PC-9 (cell line): ENCODE results near the gene CDKN2B-AS1. TPM values are rescaled to one million over a fixed set of nuclear protein-coding genes. Genes with fewer than 3 reads are reported as not detected.

Experiments used
- BruUV-seq: library from RNA; stranded (reverse); fragments of 400-500 nt; replicated peaks from 2 replicates; lab custom pipeline; 2021; lab: Mats Ljungman, UMichigan
- CTCF ChIA-PET: fragments of 300-600 bp; sonication (Branson Sonifier 250); formaldehyde crosslinking; loops from one replicate; lab custom pipeline; 2022; ENCODE audit warnings: antibody characterized with exemption; lab: Charles Lee
- POLR2A ChIA-PET: fragments of 300-600 bp; sonication (Branson Sonifier 250); formaldehyde crosslinking; loops from one replicate; lab custom pipeline; 2022; ENCODE audit warnings: antibody characterized with exemption; ENCODE audit not compliant: unreplicated experiment; lab: Charles Lee
- DNase-seq, 2 experiments: peaks; one replicate each; pipeline versions ENCODE4 v3.0.0 to v3.0.0-alpha.2; 2015 to 2022; ENCODE audit warnings: mixed read lengths in 1 of 2
- H2AFZ ChIP-seq: fragments of 200-600 bp; sonication (generic); 2 replicates; pipeline ENCODE4 v1.8.1; 2017; ENCODE audit warnings: antibody characterized with exemption
- H3F3A ChIP-seq: fragments of 200-600 bp; sonication (generic); 2 replicates; pipeline ENCODE4 v1.8.1; 2017; ENCODE audit warnings: antibody characterized with exemption, mild to moderate bottlenecking, low read depth; ENCODE audit not compliant: insufficient read depth
- H3K27ac ChIP-seq: fragments of 200-600 bp; sonication (generic); 2 replicates; pipeline ENCODE4 v1.6.1; 2016; ENCODE audit warnings: mixed run types
- H3K27me3 ChIP-seq: fragments of 200-600 bp; sonication (generic); 2 replicates; pipeline ENCODE4 v1.6.1; 2016; ENCODE audit warnings: low read depth, mixed run types; ENCODE audit not compliant: insufficient read depth
- H3K36me3 ChIP-seq: fragments of 200-600 bp; sonication (generic); 2 replicates; pipeline ENCODE4 v1.6.1; 2016; ENCODE audit warnings: low read depth, mixed run types
- H3K4me1 ChIP-seq: fragments of 200-600 bp; sonication (generic); replicated peaks from 2 replicates; pipeline ENCODE4 v1.6.1; 2016; ENCODE audit warnings: mixed run types; ENCODE audit not compliant: insufficient read depth
- H3K4me2 ChIP-seq: fragments of 200-600 bp; sonication (generic); 2 replicates; pipeline ENCODE4 v1.6.1; 2017; ENCODE audit warnings: mixed run types
- H3K4me3 ChIP-seq: fragments of 200-600 bp; sonication (generic); 2 replicates; pipeline ENCODE4 v1.6.1; 2016; ENCODE audit warnings: mixed run types
- H3K79me2 ChIP-seq: fragments of 200-600 bp; sonication (generic); 2 replicates; pipeline ENCODE4 v1.6.1; 2017; ENCODE audit warnings: low read depth, mixed run types
- H3K9me2 ChIP-seq: fragments of 200-600 bp; sonication (generic); 2 replicates; pipeline ENCODE4 v1.8.1; 2017; ENCODE audit warnings: mild to moderate bottlenecking; ENCODE audit not compliant: insufficient read depth
- H3K9me3 ChIP-seq: fragments of 200-600 bp; sonication (generic); 2 replicates; pipeline ENCODE4 v1.8.1; 2016; ENCODE audit warnings: low read depth; ENCODE audit not compliant: insufficient read depth
- H4K20me1 ChIP-seq: fragments of 200-600 bp; sonication (generic); 2 replicates; pipeline ENCODE4 v1.8.1; 2017; ENCODE audit not compliant: insufficient read depth
- CTCF ChIP-seq: fragments of 200-600 bp; sonication (generic); conservative IDR thresholded peaks from 2 replicates; pipeline ENCODE4 v1.6.1; 2017; ENCODE audit warnings: mixed run types, antibody characterized with exemption, mild to moderate bottlenecking, moderate library complexity
- EZH2 ChIP-seq: fragments of 200-600 bp; sonication (generic); IDR thresholded peaks from 2 replicates; pipeline ENCODE4 v1.8.0; 2017; ENCODE audit warnings: antibody characterized with exemption, low read depth
- intact Hi-C: fragments of 100-400 bp; cut with micrococcal nuclease; formaldehyde crosslinking; loops from one replicate; pipeline ENCODE4 v1.10.0; 2022; ENCODE audit not compliant: unreplicated experiment
- total RNA-seq: library from RNA; stranded (reverse); gene quantifications from 2 replicates; pipeline ENCODE4 v1.2.3, GENCODE V29; 2021

CDKN2B-AS1 gene
- total RNA-seq, 1 experiment from 2014 or later: 11.6 TPM

GRCh38 chr9:22047596-22047995, 53.0 kb downstream of the CDKN2B-AS1 start:
- H3K4me2 ChIP-seq: no peak overlapping the region
- no peak for TF ChIP-seq CTCF
- no peak for TF ChIP-seq EZH2
- no peaks in the 10 kb centered on the region for H3K36me3 ChIP-seq
- no peak for DNase-seq
- no peak overlapping the region for H3K27ac ChIP-seq
- no TSS peak for BruUV-seq
- H2AFZ ChIP-seq: no peak overlapping the region
- H3K9me3 ChIP-seq: no peaks in the 10 kb centered on the region
- no peak overlapping the region for H3K4me3 ChIP-seq
- H3K79me2 ChIP-seq: no peaks in the 10 kb centered on the region
- H3K27me3 ChIP-seq: no peaks in the 10 kb centered on the region
- no peaks in the 10 kb centered on the region for H3K9me2 ChIP-seq
- ChIA-PET CTCF (interaction anchor here (0.6 kb wide), 1 partner anchor 9 kb away, joined by 4 read pairs; no protein-coding TSS in a partner anchor), POLR2A (interaction anchor here (0.7 kb wide), 1 partner anchor 100 kb away, joined by 7 read pairs; no protein-coding TSS in a partner anchor)
- no peaks in the 10 kb centered on the region for H4K20me1 ChIP-seq
- peaks cover 7% of the 10 kb centered on the region; the same call in 1 of the 2 replicates for H3F3A ChIP-seq
- peaks cover 24% of the 10 kb centered on the region for H3K4me1 ChIP-seq
- intact Hi-C loops: no loop called here

- Histone ChIP-seq H3K4me2 (no peak overlapping the region), H3K79me2 (no peaks in the 10 kb centered on the region), H3F3A (peaks cover 18% of the 10 kb centered on the region; the same call in 1 of the 2 replicates), H4K20me1 (no peaks in the 10 kb centered on the region), H3K4me3 (no peak overlapping the region), H3K27ac (no peak overlapping the region), H3K36me3 (no peaks in the 10 kb centered on the region), H2AFZ (no peak overlapping the region), H3K4me1 (peaks cover 29% of the 10 kb centered on the region), H3K27me3 (no peaks in the 10 kb centered on the region), H3K9me3 (no peaks in the 10 kb centered on the region), H3K9me2 (no peaks in the 10 kb centered on the region)
- POLR2A ChIA-PET: interaction anchor here (0.6 kb wide), 1 partner anchor 189 kb away, joined by 23 read pairs; no protein-coding TSS in a partner anchor
- no peak for DNase-seq
- CTCF ChIA-PET: no interaction called here
- intact Hi-C loops: no loop called here
- TF ChIP-seq CTCF (no peak), EZH2 (no peak)
- BruUV-seq: no TSS peak
Measured at GRCh38 chr9:22049411-22049810, 54.8 kb downstream of the CDKN2B-AS1 start.

- CTCF ChIA-PET: no interaction called here
- H3K27ac ChIP-seq: no peak overlapping the region
- no TSS peak for BruUV-seq
Measured at GRCh38 chr9:22050924-22051323, 56.3 kb downstream of the CDKN2B-AS1 start.

More at GRCh38 chr9:22050924-22051323, 56.3 kb downstream of the CDKN2B-AS1 start:
- Histone ChIP-seq H3K9me3 (no peaks in the 10 kb centered on the region), H2AFZ (no peak overlapping the region), H3K4me3 (no peak overlapping the region), H3K36me3 (no peaks in the 10 kb centered on the region), H3K4me1 (peaks cover 27% of the 10 kb centered on the region), H3K9me2 (no peaks in the 10 kb centered on the region), H3K4me2 (no peak overlapping the region), H3F3A (peaks cover 18% of the 10 kb centered on the region; the same call in 1 of the 2 replicates), H3K79me2 (no peaks in the 10 kb centered on the region), H4K20me1 (no peaks in the 10 kb centered on the region), H3K27me3 (no peaks in the 10 kb centered on the region)
- DNase-seq: no peak
- POLR2A ChIA-PET: no interaction called here
- intact Hi-C loops: no loop called here
- TF ChIP-seq EZH2: no peak
- no peak for TF ChIP-seq CTCF
